GM21786 (cell line): ENCODE measurements around the gene FAR2.

ENCODE experiments used
- ATAC-seq: cut with Tn5 transposase; IDR thresholded peaks from one replicate; pipeline ENCODE4 v1.9.1; 2021; ENCODE audit not compliant: unreplicated experiment

The FAR2 gene

GRCh38 chr12:29201296-29201695 lies 52.2 kb downstream of the FAR2 start:
- no peak for ATAC-seq

DNA sequence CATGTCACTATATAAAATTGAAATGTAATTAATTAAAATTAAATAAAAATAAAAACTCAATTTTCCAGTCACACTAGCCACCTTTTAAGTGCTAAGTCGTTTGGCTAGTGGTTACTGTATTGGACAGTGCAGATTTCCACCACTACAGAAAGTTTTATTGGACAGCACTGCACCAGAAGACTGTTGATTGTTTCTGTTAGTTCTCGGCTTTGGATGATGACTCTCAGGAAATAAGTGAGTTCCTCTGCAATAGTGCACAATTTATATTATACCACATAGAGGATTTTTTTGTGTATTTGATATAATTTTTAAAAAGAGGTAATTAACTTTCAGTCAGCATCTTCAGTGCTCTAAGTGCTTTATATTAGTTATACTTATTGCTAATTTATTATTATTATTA lies 52.7 kb downstream of the FAR2 start:
- ATAC-seq = no peak

GRCh38 chr12:29204521-29204920 lies 55.4 kb downstream of the FAR2 start:
- no peak for ATAC-seq

DNA sequence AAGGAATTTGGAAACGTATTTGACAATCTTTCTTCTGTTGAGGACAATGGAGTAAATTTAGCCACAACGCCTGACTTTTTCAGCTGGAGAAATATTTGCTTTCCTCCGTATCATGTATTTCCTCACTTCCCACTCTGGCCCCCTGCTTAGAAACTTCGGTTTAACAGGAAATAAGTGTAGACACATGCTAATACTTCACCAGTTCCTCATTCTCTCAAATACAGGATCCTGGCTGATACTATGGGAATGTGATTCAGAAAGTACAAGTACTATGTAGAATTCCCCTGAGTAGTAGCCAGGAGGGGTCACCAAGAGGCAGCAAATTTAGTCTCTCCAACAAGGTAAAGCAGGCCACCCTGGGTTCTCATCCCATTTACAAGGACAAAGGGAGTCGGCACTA lies 58.0 kb downstream of the FAR2 start:
- ATAC-seq = no peak

GRCh38 chr12:29208060-29208459 lies 59.0 kb downstream of the FAR2 start:
- peak; percentile 83 for ATAC-seq

DNA sequence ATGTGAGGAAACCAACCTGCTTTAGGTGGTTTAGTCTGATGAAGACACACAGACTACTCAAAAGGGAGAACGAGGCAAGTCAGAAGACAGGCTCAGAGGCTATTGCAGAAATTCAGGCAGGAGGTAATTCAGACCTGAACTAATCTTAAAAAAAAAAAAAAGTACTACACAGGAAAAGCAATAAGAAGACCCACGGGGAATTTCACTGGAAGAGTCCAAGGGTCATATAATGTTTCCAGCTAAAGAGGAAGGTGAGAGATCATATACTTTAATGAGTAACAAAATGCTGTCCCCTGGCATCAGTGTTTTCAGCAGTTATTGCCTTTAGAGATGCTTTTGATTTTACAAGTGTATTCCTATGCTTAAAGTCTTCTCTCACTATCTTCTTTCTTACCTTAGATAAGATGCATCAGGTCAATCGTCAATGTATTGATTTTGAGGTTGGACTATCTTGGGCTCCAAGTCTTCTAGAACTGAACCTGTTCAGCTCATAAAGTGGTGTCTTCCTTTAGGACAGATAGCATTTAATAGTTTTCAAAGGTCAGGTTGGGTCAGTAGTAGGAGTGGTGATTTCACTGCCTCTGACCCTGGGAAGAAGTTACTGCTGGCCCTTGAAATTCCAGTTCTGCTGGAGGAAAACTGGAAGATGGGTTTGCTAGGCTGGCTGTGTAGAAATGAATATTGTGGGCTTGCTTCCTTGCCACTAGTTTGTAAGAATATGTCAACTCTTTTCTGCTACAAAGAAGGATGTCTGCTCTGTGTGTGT lies 60.0 kb downstream of the FAR2 start:
- ATAC-seq = no peak

- no peak for ATAC-seq
These were observed 62.6 kb downstream of the FAR2 start for GRCh38 chr12:29211696-29212095.

DNA sequence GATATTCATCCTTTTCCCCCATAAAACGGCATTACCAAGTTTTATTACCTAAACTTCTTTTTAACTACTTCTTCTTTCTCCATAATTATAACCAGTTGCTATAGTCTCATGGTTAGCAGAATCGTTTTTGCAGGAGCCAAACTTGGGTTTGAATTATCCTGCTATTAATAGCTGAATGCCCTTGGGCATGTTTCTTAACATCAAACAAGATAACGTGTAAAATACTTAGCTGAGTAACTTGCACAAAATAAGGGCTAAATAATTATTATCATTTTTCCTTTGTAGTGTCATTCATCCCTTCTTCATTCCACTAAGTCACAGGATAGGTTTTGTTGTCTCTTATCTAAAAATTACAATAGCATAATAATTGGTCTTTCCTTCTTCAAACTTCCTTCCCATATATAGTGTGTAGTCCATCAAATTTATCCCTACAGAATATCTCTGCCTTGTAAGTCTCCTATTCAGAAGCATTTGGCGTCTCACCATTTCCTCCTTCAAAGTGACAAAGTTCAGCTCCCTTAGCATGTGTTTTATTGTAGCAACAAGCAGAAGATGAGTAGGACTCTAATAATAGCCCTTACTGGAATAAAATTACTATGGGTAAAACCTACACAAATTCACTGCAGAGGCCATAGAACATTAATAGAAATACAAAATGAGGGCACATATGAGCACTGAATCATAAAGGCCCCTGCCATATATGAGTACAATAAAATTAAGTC lies 63.8 kb downstream of the FAR2 start:
- ATAC-seq = no peak

DNA sequence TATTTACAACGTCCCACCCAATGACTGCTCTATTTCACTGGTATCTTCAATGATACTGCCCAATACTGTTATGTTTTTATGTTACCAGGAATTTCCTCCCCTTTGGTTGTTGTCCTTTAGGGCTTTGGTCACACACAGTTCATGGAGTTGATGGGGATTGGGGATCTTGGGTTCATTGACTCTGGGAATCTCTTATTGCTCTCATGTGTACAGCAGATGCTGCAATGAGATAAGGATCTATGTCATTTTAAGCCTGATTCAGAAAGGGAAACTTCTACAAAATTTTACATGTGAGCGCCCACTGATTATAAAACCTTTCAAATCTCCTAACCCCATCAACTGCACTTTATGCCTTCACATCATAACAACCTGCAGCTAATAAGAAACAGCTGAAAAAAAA lies 67.2 kb downstream of the FAR2 start:
- no peak for ATAC-seq

GRCh38 chr12:29216797-29217575 lies 67.9 kb downstream of the FAR2 start:
- no peak for ATAC-seq

DNA sequence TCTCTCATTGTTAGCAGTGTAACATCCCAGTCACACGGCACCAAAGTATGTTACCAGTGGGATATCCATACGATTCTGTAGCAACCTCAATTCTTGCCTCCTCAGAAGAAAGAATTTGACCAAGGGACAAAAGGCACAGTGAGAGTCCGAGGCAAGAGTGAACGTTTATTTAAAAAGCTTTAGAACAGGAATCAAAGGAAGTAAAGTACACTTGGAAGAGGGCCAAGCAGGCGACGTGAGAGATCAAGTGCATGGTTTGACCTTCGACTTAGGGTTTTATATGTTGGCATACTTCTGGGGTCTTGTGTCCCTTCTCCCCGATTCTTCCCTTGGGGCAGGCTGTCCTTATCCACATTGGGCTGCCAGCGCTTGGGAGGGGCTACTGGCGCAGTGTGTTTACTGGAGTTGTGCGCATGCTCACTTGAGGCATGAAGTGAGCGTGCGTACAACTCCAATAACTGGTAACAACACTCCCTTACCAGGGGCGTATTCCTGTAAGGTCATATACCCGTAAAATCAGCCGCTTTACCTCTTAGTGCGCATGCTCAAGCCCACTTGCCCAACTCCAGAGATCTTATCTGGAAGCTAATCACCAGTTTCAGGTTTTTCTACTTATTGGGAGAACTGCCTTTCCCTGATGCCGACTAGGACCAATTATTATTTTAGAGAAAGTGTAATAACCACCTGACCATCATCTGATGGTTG lies 71.7 kb downstream of the FAR2 start:
- ATAC-seq = no peak

DNA sequence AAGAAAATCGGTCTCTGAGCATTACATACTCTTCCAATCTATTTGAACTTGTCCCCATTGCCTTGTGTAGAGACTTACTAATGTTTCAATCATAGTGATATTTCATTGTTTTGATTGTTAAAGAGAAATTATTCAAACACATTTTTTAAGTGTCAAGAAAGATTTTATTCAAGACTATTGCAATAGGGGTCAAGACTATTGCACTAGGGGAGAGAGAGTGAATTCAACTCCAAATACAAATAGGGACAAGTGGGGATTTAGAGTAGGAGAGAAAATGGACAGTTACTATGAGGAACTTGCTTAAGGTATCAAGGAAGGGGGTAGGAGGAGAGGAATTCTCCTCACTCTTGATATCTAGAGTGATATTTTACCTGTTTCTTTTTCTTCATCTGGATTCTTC lies 73.1 kb downstream of the FAR2 start:
- ATAC-seq = no peak

GRCh38 chr12:29223426-29223825 lies 74.3 kb downstream of the FAR2 start:
- no peak for ATAC-seq

DNA sequence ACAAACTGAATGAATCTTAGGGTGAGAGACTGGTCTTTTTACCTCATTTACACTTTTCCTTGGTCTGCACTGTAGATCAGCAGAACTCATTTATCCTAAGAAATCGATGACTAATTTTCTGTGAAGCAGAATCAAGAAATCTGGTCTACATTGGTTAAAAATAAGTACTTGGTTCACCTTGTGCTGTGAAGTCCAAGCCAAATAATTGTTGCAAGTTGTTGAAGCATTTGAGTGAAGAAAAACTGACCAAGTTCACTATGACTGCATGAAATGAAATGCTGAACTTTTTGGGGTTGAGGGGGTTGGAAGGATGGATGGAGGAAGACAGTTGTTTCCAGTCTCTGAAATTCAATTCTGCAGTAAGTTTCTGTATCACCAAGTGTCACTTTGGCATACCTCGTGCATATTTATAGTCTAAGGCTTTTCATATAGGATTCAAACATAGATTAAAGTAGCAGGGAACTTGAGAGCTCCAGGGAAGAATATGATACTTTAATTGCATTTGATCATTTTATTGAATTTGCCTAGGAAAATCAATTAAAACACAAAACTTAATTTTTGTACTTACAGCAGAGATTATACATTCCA lies 75.0 kb downstream of the FAR2 start:
- no peak for ATAC-seq

GRCh38 chr12:29224572-29224971 lies 75.5 kb downstream of the FAR2 start:
- ATAC-seq = no peak

GRCh38 chr12:29225834-29226233 lies 76.8 kb downstream of the FAR2 start:
- no peak for ATAC-seq

DNA sequence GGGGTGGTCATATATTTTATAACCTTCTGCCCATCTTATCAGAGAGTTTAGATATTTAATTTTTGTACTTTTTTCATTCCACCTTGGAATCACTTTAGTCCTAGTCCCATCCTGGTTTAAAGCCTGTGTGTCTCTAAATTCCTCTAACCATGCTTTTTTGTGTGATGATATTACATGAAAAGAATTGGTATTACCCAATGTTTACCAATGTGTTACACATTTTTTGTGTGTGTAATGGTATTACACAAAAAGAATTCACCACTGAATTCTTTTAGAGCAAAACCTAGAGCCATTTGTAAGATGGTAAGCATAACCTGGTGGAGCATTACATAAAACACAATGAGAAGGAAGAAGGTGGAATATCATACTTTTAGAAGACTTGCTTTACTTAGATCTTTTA lies 77.5 kb downstream of the FAR2 start:
- ATAC-seq = no peak

- ATAC-seq = no peak
These were observed 79.5 kb downstream of the FAR2 start for GRCh38 chr12:29228474-29229157.

- ATAC-seq = no peak
These were observed 80.1 kb downstream of the FAR2 start for GRCh38 chr12:29229158-29229505.

DNA sequence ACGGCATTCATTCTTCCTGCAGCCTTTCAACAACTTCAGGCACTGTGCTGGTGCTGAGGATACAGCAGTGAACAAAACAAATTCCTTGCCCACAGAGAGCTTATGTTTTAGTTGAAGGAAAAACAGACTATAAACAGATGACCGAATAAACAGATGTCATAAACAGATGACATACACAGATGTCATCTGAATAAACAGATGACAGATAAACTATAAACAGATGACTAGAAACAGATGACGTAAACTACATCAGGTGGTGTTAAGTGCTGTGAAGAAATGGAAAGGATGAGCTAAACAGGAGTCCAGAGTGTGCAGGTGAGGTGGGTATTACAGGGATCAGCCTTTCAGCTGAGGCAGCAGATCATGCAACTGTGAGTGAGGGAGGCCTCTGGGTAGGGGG lies 80.9 kb downstream of the FAR2 start:
- ATAC-seq = no peak
